HG02588 (cell line): ENCODE results near the gene GPC4.
"Not testable (repeated sequence)": the region's sequence is repeated elsewhere in the genome, so short reads cannot be mapped to it uniquely, and the experiment has no call there.

Experiments
- ATAC-seq: cut with Tn5 transposase; IDR thresholded peaks from one replicate; pipeline ENCODE4 v1.9.1; 2021; ENCODE audit warnings: mild to moderate bottlenecking, moderate library complexity; ENCODE audit not compliant: unreplicated experiment

GPC4 gene

GRCh38 chrX:133369065-133369464 lies 46.2 kb downstream of the GPC4 start:
- ATAC-seq, result no peak

- ATAC-seq, result no peak
Measured at GRCh38 chrX:133366735-133367134, 48.6 kb downstream of the GPC4 start.

GRCh38 chrX:133365871-133366611 lies 49.2 kb downstream of the GPC4 start:
- no peak for ATAC-seq

- no peak for ATAC-seq
Measured at GRCh38 chrX:133364865-133365264, 50.4 kb downstream of the GPC4 start.

GRCh38 chrX:133364196-133364595 lies 51.1 kb downstream of the GPC4 start:
- no peak for ATAC-seq

GRCh38 chrX:133362538-133362937 lies 52.8 kb downstream of the GPC4 start:
- ATAC-seq, result no peak

GRCh38 chrX:133359466-133359865 lies 55.8 kb downstream of the GPC4 start:
- ATAC-seq, result no peak

- ATAC-seq, result no peak
Measured at GRCh38 chrX:133353233-133353632, 62.1 kb downstream of the GPC4 start.

GRCh38 chrX:133350751-133351150 lies 64.5 kb downstream of the GPC4 start:
- no peak for ATAC-seq

- ATAC-seq, result no peak
Measured at GRCh38 chrX:133346026-133346425, 69.3 kb downstream of the GPC4 start.

GRCh38 chrX:133339566-133339965 lies 75.7 kb downstream of the GPC4 start:
- ATAC-seq, result no peak

- ATAC-seq, result no peak
Measured at GRCh38 chrX:133337250-133337649, 78.0 kb downstream of the GPC4 start.

GRCh38 chrX:133335027-133335426 lies 80.3 kb downstream of the GPC4 start:
- ATAC-seq, result no peak

- no peak for ATAC-seq
Measured at GRCh38 chrX:133333154-133333750, 82.0 kb downstream of the GPC4 start.

GRCh38 chrX:133332737-133333136 lies 82.6 kb downstream of the GPC4 start:
- ATAC-seq, result no peak

GRCh38 chrX:133330956-133331355 lies 84.3 kb downstream of the GPC4 start:
- no peak for ATAC-seq

- no peak for ATAC-seq
Measured at GRCh38 chrX:133325422-133325821, 89.9 kb downstream of the GPC4 start.

- ATAC-seq, result no peak
Measured at GRCh38 chrX:133323431-133323830, 91.9 kb downstream of the GPC4 start.

GRCh38 chrX:133322269-133322668 lies 93.0 kb downstream of the GPC4 start:
- not testable (repeated sequence) for ATAC-seq

GRCh38 chrX:133321451-133321850 lies 93.8 kb downstream of the GPC4 start:
- no peak for ATAC-seq

GRCh38 chrX:133314281-133314680 lies 101.0 kb downstream of the GPC4 start:
- no peak for ATAC-seq

GRCh38 chrX:133308499-133308897 lies 106.8 kb downstream of the GPC4 start:
- ATAC-seq, result no peak
